Hepatocyte (in vitro differentiated cells): ENCODE results near the gene MARCO. TPM values are rescaled to one million over a fixed set of nuclear protein-coding genes. Genes with fewer than 3 reads are reported as not detected.
A peak's percentile ranks its signal among the peaks of the same experiment; 100 is the strongest.
"Not testable (repeated sequence)": the region's sequence is repeated elsewhere in the genome, so short reads cannot be mapped to it uniquely, and the experiment has no call there.

Experiments used
- DNase-seq: peaks from one replicate; pipeline ENCODE4 v3.0.0-alpha.2; 2016; ENCODE audit warnings: low spot score
- H2AFZ ChIP-seq: fragments of 200-600 bp; sonication (generic); 2 replicates; pipeline ENCODE4 v1.6.0; 2016; ENCODE audit warnings: antibody characterized with exemption, mild to moderate bottlenecking
- H3K27ac ChIP-seq: fragments of 200-600 bp; sonication (generic); 2 replicates; pipeline ENCODE4 v1.5.1; 2016; ENCODE audit warnings: mild to moderate bottlenecking
- H3K27me3 ChIP-seq: fragments of 200-600 bp; sonication (generic); 2 replicates; pipeline ENCODE4 v1.6.1; 2016
- H3K36me3 ChIP-seq: fragments of 200-600 bp; sonication (generic); replicated peaks from 2 replicates; pipeline ENCODE4 v1.5.1; 2016; ENCODE audit warnings: low read depth; ENCODE audit not compliant: insufficient read depth
- H3K4me1 ChIP-seq: fragments of 200-600 bp; sonication (generic); 2 replicates; pipeline ENCODE4 v1.5.1; 2016; ENCODE audit warnings: mild to moderate bottlenecking, moderate library complexity; ENCODE audit not compliant: insufficient read depth
- H3K4me2 ChIP-seq: fragments of 200-600 bp; sonication (generic); 2 replicates; pipeline ENCODE4 v1.6.0; 2016
- H3K4me3 ChIP-seq: fragments of 200-600 bp; sonication (generic); 2 replicates; pipeline ENCODE4 v1.5.1; 2016; ENCODE audit warnings: mild to moderate bottlenecking
- H3K79me2 ChIP-seq: fragments of 200-600 bp; sonication (generic); 2 replicates; pipeline ENCODE4 v1.6.0; 2017; ENCODE audit warnings: mild to moderate bottlenecking
- H3K9me2 ChIP-seq: fragments of 200-600 bp; sonication (generic); replicated peaks from 2 replicates; pipeline ENCODE4 v1.6.0; 2017; ENCODE audit warnings: mild to moderate bottlenecking; ENCODE audit not compliant: insufficient read depth
- H3K9me3 ChIP-seq: fragments of 200-600 bp; sonication (generic); 2 replicates; pipeline ENCODE4 v1.5.1; 2016; ENCODE audit warnings: low read depth, mild to moderate bottlenecking
- H4K20me1 ChIP-seq: fragments of 200-600 bp; sonication (generic); 2 replicates; pipeline ENCODE4 v1.6.0; 2016; ENCODE audit warnings: mild to moderate bottlenecking; ENCODE audit not compliant: insufficient read depth, poor library complexity, severe bottlenecking
- CTCF ChIP-seq: fragments of 200-600 bp; sonication (generic); IDR thresholded peaks from 2 replicates; pipeline ENCODE4 v1.5.1; 2016; ENCODE audit warnings: antibody characterized with exemption, mild to moderate bottlenecking; ENCODE audit not compliant: poor library complexity
- EZH2 ChIP-seq: fragments of 200-600 bp; sonication (generic); IDR thresholded peaks from 2 replicates; pipeline ENCODE4 v1.6.1; 2016; ENCODE audit warnings: antibody characterized with exemption, mild to moderate bottlenecking, borderline replicate concordance
- EZH2phosphoT487 ChIP-seq: fragments of 200-600 bp; sonication (generic); IDR thresholded peaks from one replicate; pipeline ENCODE4 v1.6.1; 2018; ENCODE audit warnings: antibody characterized with exemption, mild to moderate bottlenecking, low read depth, moderate library complexity; ENCODE audit not compliant: unreplicated experiment, severe bottlenecking
- WGBS: methylation state at CpG from one replicate; pipeline ENCODE4 v1.1.6; 2016; ENCODE audit warnings: low lambda C conversion rate; ENCODE audit errors: missing lambda C conversion rate; 5-methylcytosine and 5-hydroxymethylcytosine counted together
- polyA plus RNA-seq: library from polyadenylated mRNA; unstranded; fragments of >200 nt; fragmentation: Nextera tagmentation; extraction: Ambion mirVana; gene quantifications from 2 replicates; pipeline ENCODE4 v1.2.1, GENCODE V29; 2016
- total RNA-seq: library from RNA; depleted of rRNA; stranded (reverse); fragments of >200 nt; gene quantifications from 2 replicates; pipeline ENCODE4 v1.2.3, GENCODE V29; 2014

Gene MARCO
- total and polyA plus RNA-seq, 2 experiments from 2014 or later = 0.10 TPM; not detected in 1

- H3K4me2 ChIP-seq = no peak overlapping the region
- no peaks in the 10 kb centered on the region for H3K27me3 ChIP-seq
- no peak for DNase-seq
- no peaks in the 10 kb centered on the region for H3K9me2 ChIP-seq
- 95% methylated on average over 2 of the region's 2 CpGs for WGBS
- no peak for TF ChIP-seq EZH2
- TF ChIP-seq CTCF = no peak
- no peak for TF ChIP-seq EZH2phosphoT487
- H3K36me3 ChIP-seq = no peaks in the 10 kb centered on the region
- H3K27ac ChIP-seq = no peak overlapping the region
- no peaks in the 10 kb centered on the region for H3K79me2 ChIP-seq
- H3K4me1 ChIP-seq = no peaks in the 10 kb centered on the region
- H3K4me3 ChIP-seq = no peak overlapping the region
- no peaks in the 10 kb centered on the region for H3K9me3 ChIP-seq
- H2AFZ ChIP-seq = no peak overlapping the region
- no peaks in the 10 kb centered on the region for H4K20me1 ChIP-seq
Observed at GRCh38 chr2:118994778-118995177, 52.8 kb downstream of the MARCO start.

- not testable (repeated sequence) for H3K9me3 ChIP-seq, H4K20me1 ChIP-seq, H3K4me2 ChIP-seq, H2AFZ ChIP-seq, H3K36me3 ChIP-seq, H3K4me1 ChIP-seq, H3K4me3 ChIP-seq, H3K27ac ChIP-seq, H3K9me2 ChIP-seq, H3K27me3 ChIP-seq, H3K79me2 ChIP-seq, DNase-seq
- WGBS = 89% methylated on average over 4 of the region's 4 CpGs
Observed at GRCh38 chr2:119003856-119004255, 61.9 kb downstream of the MARCO start.

GRCh38 chr2:119004602-119005001 is 62.6 kb downstream of the MARCO start:
- Histone ChIP-seq H3K36me3 (no peaks in the 10 kb centered on the region), H3K27me3 (peaks cover 11% of the 10 kb centered on the region), H4K20me1 (no peaks in the 10 kb centered on the region), H3K27ac (no peak overlapping the region), H3K79me2 (no peaks in the 10 kb centered on the region), H3K9me3 (no peaks in the 10 kb centered on the region), H3K4me1 (no peaks in the 10 kb centered on the region), H3K9me2 (no peaks in the 10 kb centered on the region), H3K4me3 (no peak overlapping the region), H3K4me2 (no peak overlapping the region), H2AFZ (no peak overlapping the region)
- WGBS = 85% methylated on average over 3 of the region's 3 CpGs
- no peak for TF ChIP-seq CTCF
- TF ChIP-seq EZH2phosphoT487 = no peak
- no peak for TF ChIP-seq EZH2
- peak; percentile 19 for DNase-seq

GRCh38 chr2:119005051-119005450 is 63.1 kb downstream of the MARCO start:
- Histone ChIP-seq H2AFZ (no peak overlapping the region), H3K9me2 (no peaks in the 10 kb centered on the region), H3K4me2 (no peak overlapping the region), H3K36me3 (no peaks in the 10 kb centered on the region), H3K27ac (no peak overlapping the region), H4K20me1 (no peaks in the 10 kb centered on the region), H3K4me3 (no peak overlapping the region), H3K27me3 (peaks cover 15% of the 10 kb centered on the region), H3K9me3 (no peaks in the 10 kb centered on the region), H3K79me2 (no peaks in the 10 kb centered on the region), H3K4me1 (no peaks in the 10 kb centered on the region)
- WGBS = 83% methylated on average over 5 of the region's 5 CpGs
- no peak for DNase-seq
- no peak for TF ChIP-seq EZH2phosphoT487
- TF ChIP-seq CTCF = no peak
- TF ChIP-seq EZH2 = no peak
